Stimulated activated CD8-positive, alpha-beta memory T cell treated with anti-CD3 and anti-CD28 coated beads, Interleukin-4, amount 100 ng/mL, for 4 hours (primary cell): ENCODE measurements around the gene EML4.
"Not testable (repeated sequence)": the region's sequence is repeated elsewhere in the genome, so short reads cannot be mapped to it uniquely, and the experiment has no call there.

Source experiments
- DNase-seq, 2 donors: peaks; one replicate each; pipeline ENCODE4 v3.0.0-alpha.2; 2020; ENCODE audit warnings: low read depth in 2 of 2, low spot score in 1 of 2

The EML4 gene

DNA sequence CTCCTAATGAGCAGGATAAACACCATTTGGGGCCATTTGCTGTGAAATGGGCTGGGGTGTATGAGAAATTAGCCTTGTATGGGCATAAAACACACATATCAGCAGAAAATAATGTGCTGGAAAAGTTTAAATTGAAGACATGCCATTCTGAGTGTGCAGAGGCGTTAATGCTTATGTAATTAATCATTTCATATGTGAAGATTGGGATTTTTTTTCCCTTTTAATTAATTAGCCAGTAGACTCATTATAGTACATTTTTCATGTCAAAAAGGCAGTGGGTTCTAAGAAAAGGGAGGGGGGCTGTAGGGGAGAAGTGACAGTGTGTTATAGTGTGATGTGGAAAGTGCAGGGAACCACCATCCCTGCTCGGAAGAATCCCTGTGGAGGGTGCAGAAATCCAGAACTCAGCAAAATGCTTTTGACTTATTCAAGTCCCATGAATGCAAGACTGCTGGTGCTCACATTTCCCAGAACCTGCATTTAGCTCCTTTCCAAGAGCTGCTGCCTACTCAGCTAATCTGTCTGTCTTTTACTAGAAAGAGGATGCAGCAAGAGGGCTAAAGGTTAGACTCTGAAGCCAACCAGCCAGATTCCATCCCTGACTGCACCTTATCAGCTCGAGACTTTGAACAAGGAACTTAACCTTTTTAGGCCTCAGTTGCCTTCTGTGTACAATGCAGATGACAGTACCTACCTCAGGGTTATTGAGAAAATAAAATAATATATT, 203.5 kb downstream of the EML4 start:
- DNase-seq, result no peak

DNA sequence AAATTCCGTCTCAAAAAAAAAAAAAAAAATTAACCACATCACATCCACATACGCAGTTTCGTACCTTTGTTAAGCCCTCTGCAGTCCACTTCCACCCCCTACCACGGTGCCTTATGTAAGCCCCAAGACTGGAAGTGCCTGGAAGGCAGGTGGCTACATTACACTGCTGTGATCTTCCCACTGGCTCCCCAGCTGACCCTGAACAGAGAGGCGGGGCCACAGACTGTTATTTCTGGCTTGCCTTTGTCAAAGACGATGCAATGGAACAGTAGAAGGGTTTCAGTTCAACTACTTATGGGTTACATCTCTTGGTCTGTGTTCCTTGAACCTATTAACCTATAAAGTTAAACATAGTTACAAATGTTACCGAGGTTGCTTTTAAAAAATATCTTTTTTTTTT, 207.6 kb downstream of the EML4 start:
- no peak for DNase-seq

DNA sequence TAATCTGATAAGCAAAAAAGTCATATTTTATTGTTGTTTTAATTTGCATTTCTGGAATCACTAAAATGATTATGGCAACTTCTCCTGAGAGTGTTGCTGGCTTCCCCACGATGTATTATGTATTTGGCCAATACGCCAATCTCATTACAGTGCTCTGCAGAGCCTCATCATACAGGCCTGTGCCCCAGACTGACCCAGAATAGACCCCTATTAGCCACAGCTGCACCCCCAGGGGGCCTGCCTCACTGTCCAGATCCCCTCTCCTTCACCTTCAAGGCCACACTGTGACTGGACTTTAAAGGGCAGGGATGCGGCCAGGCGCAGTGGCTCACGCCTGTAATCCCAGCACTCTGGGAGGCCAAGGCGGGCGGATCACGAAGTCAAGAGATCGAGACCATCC, 209.3 kb downstream of the EML4 start:
- no peak for DNase-seq

DNA sequence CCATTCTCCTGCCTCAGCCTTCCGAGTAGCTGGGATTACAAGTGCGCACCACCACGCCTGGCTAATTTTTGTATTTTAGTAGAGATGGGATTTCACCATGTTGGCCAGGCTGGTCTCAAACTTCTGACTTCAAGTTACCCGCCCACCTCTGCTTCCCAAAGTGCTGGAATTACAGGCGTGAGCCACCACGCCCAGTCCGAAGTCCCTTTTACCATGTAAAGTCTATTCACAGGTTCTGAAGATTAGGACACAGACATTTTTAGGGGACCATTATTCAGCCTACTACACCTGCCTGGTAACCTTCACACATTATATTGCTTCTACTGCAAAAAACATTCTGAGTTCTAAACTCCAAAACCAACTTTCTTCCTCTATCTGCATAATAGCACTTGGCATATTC, 210.9 kb downstream of the EML4 start:
- not testable (repeated sequence) for DNase-seq

DNA sequence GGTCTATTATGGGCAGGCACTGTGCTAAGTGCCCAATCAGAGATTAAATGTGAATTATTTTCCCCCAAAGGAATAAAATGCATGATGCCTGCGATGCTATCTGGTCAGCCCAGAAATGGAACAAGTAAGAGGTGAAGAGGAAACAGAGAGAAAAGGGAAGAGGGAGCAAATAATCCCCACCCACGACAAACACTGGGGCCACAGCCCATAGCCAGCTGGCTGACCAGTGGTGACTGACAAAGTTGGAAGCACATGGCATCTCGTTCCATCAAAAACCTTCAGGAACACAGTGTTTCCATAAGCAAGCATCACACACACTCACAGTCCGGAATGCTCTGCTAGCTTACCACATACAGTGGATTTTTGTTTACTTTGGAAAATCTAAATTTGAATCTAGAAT, 213.0 kb downstream of the EML4 start:
- DNase-seq, result no peak
